Right cardiac atrium (tissue), 5 donors: ENCODE data around the gene PPP1R14C. TPM values are rescaled to one million over a fixed set of nuclear protein-coding genes. Genes with fewer than 3 reads are reported as not detected.
"Not testable (repeated sequence)": the region's sequence is repeated elsewhere in the genome, so short reads cannot be mapped to it uniquely, and the experiment has no call there.

Source experiments
- ATAC-seq, 2 donors: fragments of 200-7000 bp; cut with Tn5 transposase; one replicate each; pipeline versions ENCODE4 v1.8.0 to v1.9.1; 2020; ENCODE audit warnings: moderate library complexity in 2 of 2, mild to moderate bottlenecking in 1 of 2
- DNase-seq, 3 donors: peaks; one replicate each; pipeline ENCODE4 v3.0.0-alpha.2; 2020
- H3K27ac ChIP-seq: one replicate; pipeline ENCODE4 v1.5.1; 2013; ENCODE audit warnings: mild to moderate bottlenecking, low read length, control low read depth, moderate library complexity
- H3K27me3 ChIP-seq: one replicate; pipeline ENCODE4 v1.6.1; 2013; ENCODE audit not compliant: control insufficient read depth, insufficient read depth
- H3K4me1 ChIP-seq: one replicate; pipeline ENCODE4 v1.6.1; 2013; ENCODE audit warnings: low read length; ENCODE audit not compliant: control insufficient read depth, insufficient read depth
- H3K4me3 ChIP-seq: one replicate; pipeline ENCODE4 v1.5.1; 2013; ENCODE audit warnings: low read length, control low read depth
- H3K9me3 ChIP-seq: one replicate; pipeline ENCODE4 v1.6.1; 2013; ENCODE audit warnings: low read length; ENCODE audit not compliant: control insufficient read depth
- WGBS: extraction: QIAGEN DNeasy Blood & Tissue Kit; methylation state at CpG from one replicate; pipeline ENCODE4 v1.1.7; 2013; 5-methylcytosine and 5-hydroxymethylcytosine counted together
- intact Hi-C, 4 donors: fragments of 100-400 bp; cut with DNase I; formaldehyde crosslinking; loops; one replicate each; pipeline versions ENCODE4 v1.11.0 to v1.14.0; 2022 to 2023
- polyA plus RNA-seq: library from polyadenylated mRNA; stranded (reverse); fragments of 200-250 nt; gene quantifications from one replicate; pipeline ENCODE4 v1.2.3, GENCODE V29; 2013
- total RNA-seq, 4 donors: library from RNA; stranded (reverse); fragmentation: NEBNext Ultra II Directional; extraction: Animal tissue kit (Norgen Biotek cat#: 25700); gene quantifications; one replicate each; pipeline ENCODE4 v1.2.1, GENCODE V29; 2021
- donor health status: healthy with polysubstance abuse.
- donor health status: DM: no; HTN: yes; CAD: no.
- donor health status: DM: no; HTN: no; CAD: no.
- donor health status: DM: no; HTN: yes; CAD: no; lungs with severe emphysema.
- donor health status: DM: yes; HTN: yes; CAD: no.

The PPP1R14C gene
- total and polyA plus RNA-seq, 5 donors: 90.7 to 170 (median 102) TPM

- 83% methylated on average over 3 of the region's 3 CpGs for WGBS
- Histone ChIP-seq H3K27me3 (no peaks in the 10 kb centered on the region), H3K27ac (no peak overlapping the region), H3K4me3 (no peak overlapping the region), H3K9me3 (no peaks in the 10 kb centered on the region), H3K4me1 (peaks cover 3% of the 10 kb centered on the region)
- ATAC-seq (no peak), DNase-seq (no peak)
- intact Hi-C loops: loop anchor here in 1 of 4 donors (10.0 kb wide), 1 partner anchor 83 kb away; no protein-coding TSS in a partner anchor
Observed at GRCh38 chr6:150237626-150238025, 94.8 kb downstream of the PPP1R14C start.

- ATAC-seq: peak; percentile 82 to 90
- peak; percentile 33 to 72 (median 71) for DNase-seq
- H3K27me3 ChIP-seq: no peaks in the 10 kb centered on the region
- H3K4me1 ChIP-seq: peaks cover 3% of the 10 kb centered on the region
- no peak overlapping the region for H3K27ac ChIP-seq
- WGBS: 18% methylated on average over 5 of the region's 5 CpGs
- no peaks in the 10 kb centered on the region for H3K9me3 ChIP-seq
- no peak overlapping the region for H3K4me3 ChIP-seq
- intact Hi-C loops: loop anchor here in 1 of 4 donors (10.0 kb wide), 1 partner anchor 84 kb away; no protein-coding TSS in a partner anchor
Observed at GRCh38 chr6:150238336-150238741, 95.5 kb downstream of the PPP1R14C start.

GRCh38 chr6:150238846-150239407 is 96.1 kb downstream of the PPP1R14C start:
- no peak for DNase-seq
- Histone ChIP-seq H3K9me3 (no peaks in the 10 kb centered on the region), H3K4me3 (no peak overlapping the region), H3K27me3 (no peaks in the 10 kb centered on the region), H3K27ac (no peak overlapping the region), H3K4me1 (peaks cover 3% of the 10 kb centered on the region)
- no peak for ATAC-seq
- intact Hi-C loops: loop anchor here in 1 of 4 donors (10.0 kb wide), 1 partner anchor 84 kb away; no protein-coding TSS in a partner anchor
- WGBS: 88% methylated on average over 6 of the region's 6 CpGs

- H3K4me3 ChIP-seq, H3K27me3 ChIP-seq, ATAC-seq, H3K27ac ChIP-seq, H3K4me1 ChIP-seq, intact Hi-C loops, H3K9me3 ChIP-seq, DNase-seq: not testable (repeated sequence)
- 81% methylated on average over 5 of the region's 5 CpGs for WGBS
Observed at GRCh38 chr6:150241756-150242155, 98.9 kb downstream of the PPP1R14C start.

- no peak for ATAC-seq
- intact Hi-C loops: no loop called here
- no peak overlapping the region for H3K27ac ChIP-seq
- DNase-seq: no peak
- 80% methylated on average over 2 of the region's 2 CpGs for WGBS
- no peak overlapping the region for H3K4me3 ChIP-seq
- no peaks in the 10 kb centered on the region for H3K4me1 ChIP-seq
- no peaks in the 10 kb centered on the region for H3K9me3 ChIP-seq
- no peaks in the 10 kb centered on the region for H3K27me3 ChIP-seq
Observed at GRCh38 chr6:150243620-150244314, 100.9 kb downstream of the PPP1R14C start.

- no peaks in the 10 kb centered on the region for H3K9me3 ChIP-seq
- ATAC-seq (no peak), DNase-seq (no peak)
- no peaks in the 10 kb centered on the region for H3K27me3 ChIP-seq
- H3K4me1 ChIP-seq: no peaks in the 10 kb centered on the region
- 80% methylated on average over 6 of the region's 6 CpGs for WGBS
- no peak overlapping the region for H3K4me3 ChIP-seq
- no peak overlapping the region for H3K27ac ChIP-seq
- intact Hi-C loops: no loop called here
Observed at GRCh38 chr6:150245148-150245935, 102.5 kb downstream of the PPP1R14C start.

GRCh38 chr6:150247803-150248202 is 105.0 kb downstream of the PPP1R14C start:
- 94% methylated on average over 2 of the region's 2 CpGs for WGBS
- ATAC-seq (no peak), DNase-seq (no peak)
- Histone ChIP-seq H3K4me3 (no peak overlapping the region), H3K9me3 (no peaks in the 10 kb centered on the region), H3K27ac (no peak overlapping the region), H3K4me1 (peaks cover 8% of the 10 kb centered on the region), H3K27me3 (no peaks in the 10 kb centered on the region)
- intact Hi-C loops: no loop called here

GRCh38 chr6:150248300-150248699 is 105.5 kb downstream of the PPP1R14C start:
- ATAC-seq: no peak
- Histone ChIP-seq H3K4me3 (no peak overlapping the region), H3K9me3 (no peaks in the 10 kb centered on the region), H3K27me3 (no peaks in the 10 kb centered on the region), H3K27ac (no peak overlapping the region), H3K4me1 (peaks cover 8% of the 10 kb centered on the region)
- intact Hi-C loops: no loop called here
- 86% methylated on average over 1 of the region's 1 CpG for WGBS
- DNase-seq: no peak

- ATAC-seq (no peak), DNase-seq (no peak)
- intact Hi-C loops: no loop called here
- Histone ChIP-seq H3K27me3 (no peaks in the 10 kb centered on the region), H3K27ac (no peak overlapping the region), H3K9me3 (no peaks in the 10 kb centered on the region), H3K4me3 (no peak overlapping the region), H3K4me1 (peaks cover 10% of the 10 kb centered on the region)
- WGBS: 75% methylated on average over 2 of the region's 2 CpGs
Observed at GRCh38 chr6:150249261-150249660, 106.4 kb downstream of the PPP1R14C start.

- H3K27me3 ChIP-seq: no peaks in the 10 kb centered on the region
- intact Hi-C loops: no loop called here
- no peak for DNase-seq
- peak overlapping the region; percentile 13 for H3K27ac ChIP-seq
- peak in 1 of 2 donors; percentile 46 for ATAC-seq
- H3K4me1 ChIP-seq: peaks cover 10% of the 10 kb centered on the region
- WGBS: 36% methylated on average over 4 of the region's 4 CpGs
- no peak overlapping the region for H3K4me3 ChIP-seq
- H3K9me3 ChIP-seq: no peaks in the 10 kb centered on the region
Observed at GRCh38 chr6:150250826-150251225, 108.0 kb downstream of the PPP1R14C start.
